ENCODE data around the gene SRGAP1.

DNA sequence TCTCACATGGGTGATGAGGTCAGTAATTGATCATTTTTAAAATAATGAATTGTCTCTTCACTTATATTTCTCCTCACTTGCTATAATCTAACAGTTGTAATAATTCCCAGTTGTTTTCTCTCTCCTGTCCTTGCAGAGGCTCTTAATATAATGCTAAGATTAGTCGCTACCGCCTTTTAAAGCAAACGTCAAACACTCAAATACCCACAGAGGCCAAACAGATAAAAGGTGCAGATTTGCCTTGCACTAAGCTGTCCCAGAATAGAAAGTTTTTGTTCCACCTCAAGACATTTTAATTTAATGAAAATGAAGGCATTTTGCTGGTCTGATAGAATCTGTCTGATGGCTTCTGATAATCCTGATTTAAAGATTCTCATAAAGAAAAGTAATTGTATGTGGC lies 218.6 kb downstream of the SRGAP1 start:
- TF ChIP-seq CTCF (IDR thresholded peaks at IDR 0.05; ENCODE audit: low read length) (no peak), EZH2 (optimal IDR thresholded peaks at IDR 0.05; ENCODE audit: low read depth, low read length) (no peak)
